NCI-H345 treated with DMSO at 0.1 percent for 48 hours (cell line): ENCODE results near the gene CTCFL.
"Not testable (repeated sequence)": the region's sequence is repeated elsewhere in the genome, so short reads cannot be mapped to it uniquely, and the experiment has no call there.

Experiments used
- DNase-seq: peaks from one replicate; lab custom pipeline; 2025; ENCODE audit not compliant: unreplicated experiment; lab: John Stamatoyannopoulos, UW

Gene CTCFL

DNA sequence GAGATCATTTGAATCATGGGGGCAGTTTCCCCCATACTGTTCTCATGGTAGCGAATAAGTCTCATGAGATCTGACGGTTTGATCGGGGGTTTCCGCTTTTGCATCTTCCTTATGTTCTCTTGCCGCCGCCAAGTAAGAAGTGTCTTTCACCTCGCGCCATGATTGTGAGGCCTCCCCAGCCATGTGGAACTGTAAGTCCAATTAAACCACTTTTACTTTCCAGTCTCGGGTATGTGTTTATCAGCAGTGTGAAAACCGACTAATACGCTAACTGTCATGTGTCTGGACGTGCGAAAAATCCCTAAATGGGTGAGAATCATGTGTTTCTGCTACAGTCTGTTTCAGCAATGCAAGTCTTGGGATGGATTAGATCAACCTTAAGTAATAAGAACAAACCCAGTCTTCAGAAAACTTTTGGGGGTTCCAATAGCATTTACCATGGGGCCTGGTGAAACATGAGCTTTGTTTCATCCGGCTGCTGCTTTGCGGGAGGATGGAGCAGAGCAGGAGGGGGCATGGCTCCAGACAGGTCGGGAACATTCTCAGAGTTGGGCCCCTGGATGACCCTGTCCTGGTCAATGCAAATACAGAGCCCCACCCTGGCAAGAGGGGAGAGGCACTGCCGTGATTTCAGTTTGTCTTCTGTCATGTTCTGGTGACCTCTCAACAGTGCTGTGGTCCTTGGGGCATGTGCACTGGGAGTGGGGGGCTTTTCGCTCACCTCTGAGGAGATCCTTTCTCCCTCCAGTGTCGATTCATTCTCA is 41.5 kb downstream of the CTCFL start:
- no peak for DNase-seq

DNA sequence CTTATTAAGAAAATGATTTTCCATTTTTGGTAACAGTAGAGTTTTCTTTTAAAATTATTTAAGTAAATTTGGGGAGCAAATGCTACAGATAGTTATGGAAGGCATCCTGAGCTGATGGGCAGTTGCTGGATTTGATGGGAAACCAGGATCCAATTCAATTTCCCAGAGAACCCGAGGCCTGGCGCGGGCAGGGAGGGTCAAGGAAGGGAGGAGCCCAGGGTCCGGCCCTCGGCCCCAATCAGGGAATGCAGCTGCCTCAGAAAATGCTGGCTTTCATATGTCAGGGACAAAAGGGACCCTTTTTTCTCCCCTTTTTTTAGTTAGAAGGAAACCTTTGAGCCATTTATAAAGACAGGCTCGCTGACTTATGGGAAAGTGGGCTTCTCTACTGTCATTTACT is 42.1 kb downstream of the CTCFL start:
- no peak for DNase-seq

DNA sequence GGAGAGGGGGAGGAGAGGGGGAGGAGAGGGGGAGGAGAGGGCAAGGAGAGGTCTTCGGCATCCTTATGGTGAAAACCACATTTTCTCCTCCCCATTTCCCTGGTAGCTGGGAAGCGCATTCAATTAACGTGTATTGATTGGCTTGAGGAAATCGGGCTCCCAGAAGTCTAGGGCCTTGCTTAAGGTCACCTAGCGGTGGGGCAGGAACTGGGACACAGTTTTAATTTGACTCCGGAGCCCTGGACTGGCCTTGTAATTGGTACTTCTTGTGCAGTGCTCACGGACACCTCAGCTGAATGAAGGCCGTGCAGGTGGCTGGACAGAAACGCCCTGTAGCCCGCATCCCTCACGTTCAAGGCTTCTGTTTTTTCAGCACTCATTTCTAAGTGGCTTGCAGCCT is 42.8 kb downstream of the CTCFL start:
- no peak for DNase-seq

DNA sequence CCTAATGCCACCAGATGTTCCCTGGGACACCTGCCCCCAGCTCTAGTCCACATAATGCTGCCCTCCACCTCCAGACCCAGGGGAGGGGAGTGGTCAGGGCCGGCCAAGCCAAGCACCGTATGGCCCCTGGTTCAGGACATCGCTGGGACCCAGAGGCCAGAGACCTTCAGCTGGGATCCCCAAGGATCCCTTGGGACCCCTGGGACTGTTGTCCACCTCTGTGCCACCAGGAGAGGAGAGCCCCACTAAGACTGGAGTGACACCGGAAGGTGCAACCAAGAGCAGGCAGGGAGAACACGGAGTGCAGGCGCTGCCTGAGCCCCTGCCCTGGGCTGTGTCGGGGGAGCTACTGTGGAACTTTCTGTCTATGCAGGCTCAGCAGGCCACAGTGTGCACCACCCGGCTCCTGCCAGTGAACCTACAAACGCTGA is 43.6 kb downstream of the CTCFL start:
- no peak for DNase-seq

DNA sequence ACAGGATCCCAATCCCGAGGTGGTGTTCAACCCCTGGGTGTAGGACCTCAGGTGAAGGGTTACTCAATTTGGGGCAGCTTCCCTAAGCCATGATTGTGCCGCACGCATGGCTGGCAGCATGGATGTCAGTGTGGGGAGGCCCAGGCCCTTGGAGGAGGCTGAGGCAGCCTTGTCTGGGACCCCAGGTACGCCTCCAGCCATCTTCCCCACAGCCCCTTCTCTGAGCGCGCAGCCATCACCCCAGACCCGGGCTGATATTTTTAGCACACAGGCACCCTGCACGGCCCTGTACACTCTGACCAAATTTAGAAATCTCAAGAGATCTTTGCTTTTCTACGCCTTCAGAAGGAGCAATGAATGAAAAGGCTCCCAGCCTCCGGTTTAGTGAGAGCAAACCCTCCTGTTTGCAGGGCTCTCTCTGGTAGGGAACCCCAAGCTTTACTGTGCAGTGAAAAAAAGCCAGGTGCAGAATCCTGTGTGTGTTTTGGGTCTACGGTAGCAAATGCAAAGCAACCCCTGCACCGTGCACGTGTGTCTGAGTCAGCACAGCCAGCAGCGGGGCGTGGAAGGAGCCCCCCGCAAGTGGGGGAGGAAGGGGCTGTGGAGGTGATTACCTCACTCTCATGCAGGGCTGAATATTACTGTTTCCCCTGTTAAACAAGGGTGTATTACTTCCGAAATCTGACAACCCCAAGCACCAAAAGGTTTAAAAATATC is 44.3 kb downstream of the CTCFL start:
- no peak for DNase-seq

DNA sequence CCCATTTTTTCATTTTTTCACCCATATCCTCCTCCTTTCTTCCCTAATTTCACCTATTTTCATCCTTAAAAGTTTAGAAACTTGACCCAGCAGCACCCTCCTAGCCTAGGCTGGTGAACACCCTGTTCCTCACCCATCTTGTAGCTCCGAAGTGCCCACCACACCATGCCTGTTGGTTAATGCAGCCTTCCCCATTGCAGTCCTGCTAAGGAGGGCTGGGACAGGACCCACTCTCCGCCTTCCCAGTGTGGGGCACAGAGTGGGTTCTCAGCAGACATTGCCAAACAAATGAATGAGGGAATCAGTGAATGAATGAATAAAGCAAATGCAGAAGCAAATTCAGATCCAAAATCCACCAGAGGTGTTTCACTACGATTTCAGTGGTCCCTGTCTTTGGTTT is 45.7 kb downstream of the CTCFL start:
- no peak for DNase-seq

DNA sequence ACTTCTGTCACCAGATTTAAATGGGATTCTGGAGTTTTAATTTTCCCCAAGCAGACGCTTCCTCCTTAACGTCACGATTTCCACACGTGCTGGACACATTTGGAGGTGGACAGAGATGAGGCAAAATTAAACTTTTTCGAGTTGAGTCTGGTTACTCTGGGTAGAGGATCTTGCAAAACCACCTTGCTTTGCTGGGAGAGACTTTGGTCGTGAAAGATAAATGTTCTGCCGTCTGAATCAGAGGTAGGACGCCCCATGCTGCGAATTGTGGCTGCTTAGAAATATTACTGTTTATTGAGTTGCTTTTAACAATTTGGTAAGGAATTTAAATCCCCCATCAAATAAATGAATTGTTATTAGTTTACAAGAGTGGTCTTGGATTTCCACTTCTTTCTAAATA is 46.8 kb downstream of the CTCFL start:
- DNase-seq = no peak

DNA sequence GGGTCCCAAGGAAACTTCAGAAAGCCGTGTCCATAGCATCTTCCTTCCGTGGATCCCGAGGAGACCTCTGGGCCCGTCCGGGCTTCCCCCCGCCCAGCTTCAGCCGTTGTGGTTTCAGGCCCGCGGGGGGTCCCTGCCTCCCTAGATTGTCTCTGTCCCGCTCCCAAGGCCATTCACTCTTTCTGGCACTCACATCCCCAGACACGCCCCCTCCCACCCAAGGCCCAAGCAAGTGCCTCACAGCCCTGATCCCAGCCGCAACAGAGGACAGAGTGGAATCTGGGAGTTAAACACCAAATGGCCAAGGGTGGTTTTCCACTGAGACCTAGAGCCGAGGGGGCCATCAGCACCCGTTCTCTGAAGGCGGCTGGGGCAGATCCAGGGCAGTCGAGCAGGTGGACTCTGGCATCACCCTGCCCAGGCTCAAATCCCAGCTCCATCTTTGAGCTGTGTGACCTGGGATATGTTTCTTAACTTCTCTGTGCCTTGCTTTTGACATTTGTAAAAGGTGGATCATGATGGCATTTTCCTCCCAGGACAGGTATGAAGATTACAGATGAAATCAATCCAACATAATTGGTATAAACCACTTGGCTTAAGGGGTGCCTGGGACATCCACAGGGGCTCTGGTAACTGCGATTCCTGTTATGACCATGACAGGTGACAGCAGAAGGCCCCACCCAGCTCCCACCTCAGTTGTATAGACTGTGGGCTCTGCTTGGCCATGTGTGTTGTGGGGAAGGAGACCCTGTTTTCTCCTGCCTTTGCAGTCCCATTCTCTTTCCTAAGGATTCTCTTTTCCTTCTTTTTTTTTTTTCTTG is 48.1 kb downstream of the CTCFL start:
- DNase-seq = no peak

DNA sequence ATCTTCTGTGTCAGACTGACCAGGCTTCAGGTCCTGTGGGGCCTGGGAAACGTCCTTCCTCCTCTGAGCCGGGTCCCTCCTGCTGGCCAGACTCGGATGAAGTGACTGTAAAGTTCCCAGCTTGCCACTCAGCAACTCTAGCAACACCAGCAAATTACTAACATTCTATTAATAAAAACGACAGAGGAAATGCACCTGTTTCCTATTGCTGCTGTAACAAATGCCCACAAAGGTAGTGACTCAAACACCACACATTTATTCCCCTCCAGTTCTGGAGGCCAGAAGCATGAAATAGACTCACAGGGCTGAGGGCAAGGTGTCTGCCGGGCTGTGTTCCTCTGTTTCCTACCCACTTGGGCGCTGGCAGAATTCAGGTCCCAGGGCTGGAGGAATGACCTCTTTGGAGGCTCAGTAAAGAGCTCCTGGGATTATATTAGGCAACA is 48.8 kb downstream of the CTCFL start:
- no peak for DNase-seq

DNA sequence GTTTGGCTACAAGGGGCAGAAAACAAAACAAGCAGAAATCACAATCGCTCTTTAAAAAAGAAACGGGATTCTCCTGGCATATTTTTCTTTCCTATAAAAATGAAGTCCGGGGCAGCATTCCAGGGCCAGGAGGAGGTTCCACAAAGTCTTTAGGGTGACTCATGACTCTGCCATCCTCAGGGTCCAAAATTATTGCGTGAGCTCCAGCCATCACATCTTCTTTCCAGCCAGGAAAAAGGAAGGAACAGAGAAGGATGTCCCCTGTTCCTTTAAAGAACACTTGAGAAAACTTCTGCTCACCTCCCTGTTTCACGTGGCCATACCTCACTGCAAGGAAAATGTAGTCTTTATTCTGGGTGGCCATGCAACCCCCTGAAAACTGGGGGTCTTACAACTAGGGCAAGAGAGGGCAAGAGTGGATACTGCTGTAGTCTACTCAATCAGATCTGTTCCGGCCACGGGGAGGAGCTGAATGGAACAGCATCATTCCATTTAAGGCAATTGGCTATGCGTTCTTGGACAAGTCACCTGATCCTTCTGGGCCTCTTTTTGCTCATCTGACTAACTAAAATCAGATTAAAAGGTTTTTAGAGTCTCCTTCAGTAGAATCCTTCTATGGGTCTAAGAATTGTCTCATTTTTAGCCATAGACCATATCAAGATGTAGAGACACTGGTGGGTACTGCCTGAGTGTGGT is 49.4 kb downstream of the CTCFL start:
- DNase-seq = no peak

DNA sequence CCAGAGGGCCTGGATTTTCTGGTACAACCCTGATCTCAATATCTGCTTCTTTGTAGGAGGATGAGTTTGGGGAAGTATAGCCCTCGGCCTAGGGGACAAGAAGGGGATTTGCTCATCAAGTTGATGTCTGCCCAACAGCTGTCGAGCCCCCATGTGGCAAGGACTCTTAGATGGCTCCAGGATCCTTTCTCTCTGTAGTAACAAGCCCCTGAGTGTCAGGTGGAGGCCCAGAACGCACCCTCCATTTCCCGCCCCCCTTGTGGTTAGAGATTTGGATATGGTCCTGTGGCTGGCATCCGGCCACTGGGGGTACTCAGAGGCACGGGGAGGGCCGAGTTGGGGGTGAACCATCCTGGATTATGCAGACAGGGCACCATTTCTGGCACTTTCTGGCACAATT is 50.1 kb downstream of the CTCFL start:
- no peak for DNase-seq

DNA sequence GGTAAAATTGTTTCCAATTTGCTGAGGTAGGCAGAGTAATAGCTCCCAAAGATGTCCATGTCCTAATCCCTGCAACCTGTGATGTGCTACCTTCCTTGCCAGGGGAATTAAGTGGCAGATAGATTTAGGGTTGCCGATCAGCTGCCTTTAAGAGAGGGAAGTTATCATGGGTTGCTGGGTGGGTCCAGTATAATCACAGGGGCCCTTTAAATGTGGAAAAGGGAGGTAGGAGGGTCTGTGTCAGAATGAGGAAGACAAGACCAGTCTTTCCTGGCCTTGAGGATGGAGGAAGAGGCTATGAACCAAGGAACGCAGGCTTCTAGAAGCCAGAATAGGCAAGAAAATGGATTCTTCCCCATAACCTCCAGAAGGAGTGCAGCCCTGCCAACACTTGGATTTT is 50.7 kb downstream of the CTCFL start:
- no peak for DNase-seq

DNA sequence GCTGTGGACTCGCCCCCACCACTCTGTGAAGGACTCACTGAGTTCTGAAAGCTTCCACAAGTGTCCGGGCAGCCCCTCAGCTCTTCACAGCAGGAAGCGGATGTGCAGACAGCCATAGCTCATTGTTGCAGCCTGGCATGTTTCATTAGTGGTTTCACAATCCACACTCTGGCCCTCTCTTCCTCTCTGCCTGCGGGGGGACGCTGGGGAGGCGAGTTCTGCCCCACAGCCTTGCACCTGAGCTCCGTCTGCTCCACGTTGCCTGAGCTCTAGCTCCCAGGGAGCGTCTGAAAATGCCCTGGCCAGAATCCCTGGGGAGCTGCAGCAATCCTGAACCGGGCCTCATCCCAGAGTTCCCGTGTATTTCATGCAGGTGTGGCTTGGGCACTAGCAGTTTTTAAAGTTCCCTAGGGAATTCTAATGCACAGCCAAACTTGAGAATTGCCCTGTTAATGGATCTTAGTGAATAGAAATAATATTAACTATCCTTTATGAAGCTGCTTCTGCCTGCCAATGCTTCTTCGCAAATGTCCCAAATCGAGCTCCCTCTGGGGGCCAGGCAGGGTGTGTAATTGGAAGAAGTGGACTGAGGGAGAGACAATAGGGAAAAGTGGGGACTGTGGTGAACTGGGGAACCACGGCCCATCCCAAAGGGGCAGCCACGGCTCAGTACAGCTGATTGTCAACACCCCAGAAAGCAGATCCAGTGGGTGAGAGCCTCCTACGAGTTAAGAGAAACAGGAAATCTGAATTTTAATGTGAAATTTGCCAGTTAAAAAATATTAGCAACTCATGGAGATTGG is 51.5 kb downstream of the CTCFL start:
- peak; percentile 24 for DNase-seq

DNA sequence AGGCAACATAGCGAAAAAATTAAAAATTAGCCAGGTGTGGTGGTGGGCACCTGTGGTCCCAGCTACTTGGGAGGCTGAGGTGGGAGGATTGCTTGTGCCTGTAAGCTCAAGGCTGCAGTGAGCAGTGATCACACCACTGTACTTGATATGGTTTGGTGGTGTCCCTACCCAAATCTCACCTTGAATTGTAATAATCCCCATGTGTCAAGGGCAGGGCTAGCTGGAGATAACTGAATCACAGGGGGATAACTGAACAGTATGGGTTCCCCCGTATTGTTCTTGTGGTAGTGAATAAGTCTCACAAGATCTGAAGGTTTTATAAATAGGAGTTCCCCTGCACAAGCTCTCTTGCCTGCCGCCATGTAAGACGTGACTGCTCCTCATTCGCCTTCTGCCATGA is 52.5 kb downstream of the CTCFL start:
- DNase-seq = not testable (repeated sequence)

DNA sequence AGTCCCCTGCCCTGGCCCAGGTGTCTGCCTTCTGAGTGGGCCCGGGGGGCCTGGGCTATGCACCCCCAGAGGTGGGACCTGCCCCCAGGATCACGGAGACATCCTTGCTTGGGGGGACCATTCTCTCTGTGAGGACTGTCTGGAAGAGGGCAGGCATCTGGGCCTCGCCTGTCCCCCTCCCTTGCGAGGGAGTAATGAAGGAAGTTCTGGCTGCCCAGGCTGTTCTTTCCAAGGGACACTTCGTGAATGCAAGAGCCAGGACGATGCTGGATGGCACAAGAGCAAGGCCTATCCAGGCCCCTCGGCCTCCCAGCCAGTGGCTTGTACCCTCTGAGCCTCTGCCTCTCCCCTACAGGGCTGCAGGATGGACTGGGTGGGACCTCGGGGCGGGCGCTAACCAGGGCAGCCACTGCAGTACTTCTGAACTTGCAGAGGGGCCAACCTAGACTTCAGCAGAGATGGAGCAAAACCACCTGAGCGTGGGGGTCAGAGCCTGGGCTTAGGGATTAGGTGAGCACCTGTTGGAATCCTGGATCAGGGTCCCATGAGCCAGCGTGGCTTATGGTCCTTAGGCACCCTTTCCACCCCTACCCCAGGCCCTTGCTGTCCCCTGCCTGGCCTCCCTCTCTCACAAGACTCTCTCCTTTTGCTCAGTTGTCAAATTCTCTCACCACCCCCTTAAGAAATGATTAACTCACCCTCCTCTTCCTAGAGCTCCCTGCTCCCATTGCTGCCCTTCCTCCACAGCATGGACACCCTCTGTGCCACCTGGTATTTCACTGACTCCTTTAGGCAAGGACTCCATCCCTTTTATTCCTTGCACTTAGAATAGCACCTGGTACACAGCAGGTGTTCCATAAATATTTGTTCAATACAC is 53.2 kb downstream of the CTCFL start:
- no peak for DNase-seq

DNA sequence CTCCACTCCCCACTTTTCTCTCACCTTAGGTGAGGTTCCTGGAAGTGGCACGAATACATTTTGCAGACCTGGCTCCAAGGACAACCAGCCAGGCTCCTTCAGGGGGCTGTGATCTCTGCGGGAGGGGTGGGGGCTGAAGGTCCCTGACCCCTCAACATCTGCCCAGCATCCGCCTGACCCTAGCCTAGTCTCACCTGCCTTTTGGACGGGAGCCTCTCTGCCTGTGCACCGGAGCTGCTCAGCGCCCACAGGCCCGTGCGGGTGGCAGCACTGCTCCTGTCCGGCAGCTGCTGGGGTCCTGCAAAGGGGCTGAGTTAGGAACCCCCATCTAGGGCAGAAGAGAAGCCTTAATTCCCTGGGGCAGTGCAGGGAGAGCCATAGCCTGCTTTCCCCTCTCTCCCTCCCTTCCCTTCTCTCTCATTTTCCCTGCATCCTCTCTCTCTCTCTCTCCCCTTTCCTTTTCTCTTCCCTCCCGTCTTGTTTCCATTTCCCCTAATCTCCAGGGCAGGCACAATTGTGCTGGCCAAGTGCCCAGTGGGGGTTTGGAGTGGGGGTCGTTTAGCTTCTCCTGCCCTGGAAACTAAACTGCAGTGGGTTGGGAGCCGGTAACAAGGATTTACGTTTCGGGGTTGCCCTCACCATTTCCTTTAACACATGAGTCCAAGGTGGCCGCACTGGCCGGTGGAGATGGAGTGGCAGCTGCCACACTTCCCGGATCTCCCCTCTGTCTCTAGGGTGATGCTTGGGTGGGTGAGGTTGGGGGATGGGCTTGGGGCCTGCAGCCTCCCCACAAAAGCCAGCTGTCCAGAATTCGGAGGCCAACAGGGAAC is 54.1 kb downstream of the CTCFL start:
- no peak for DNase-seq

DNA sequence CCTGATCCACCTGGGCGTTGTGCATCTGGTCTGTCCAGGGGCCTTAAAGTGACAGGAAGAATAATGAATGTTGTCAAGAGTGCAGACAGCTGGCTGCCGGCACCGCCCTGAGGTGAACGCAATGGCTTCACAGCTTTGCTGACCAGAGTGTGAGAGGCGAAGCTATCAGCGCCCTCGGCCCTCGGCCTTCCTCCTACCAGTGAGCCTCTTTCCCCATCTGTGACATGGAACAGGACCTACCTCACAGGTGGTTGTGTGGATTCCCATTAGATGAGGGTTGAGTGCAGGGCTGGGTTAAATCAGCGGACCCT is 54.8 kb downstream of the CTCFL start:
- DNase-seq = no peak

DNA sequence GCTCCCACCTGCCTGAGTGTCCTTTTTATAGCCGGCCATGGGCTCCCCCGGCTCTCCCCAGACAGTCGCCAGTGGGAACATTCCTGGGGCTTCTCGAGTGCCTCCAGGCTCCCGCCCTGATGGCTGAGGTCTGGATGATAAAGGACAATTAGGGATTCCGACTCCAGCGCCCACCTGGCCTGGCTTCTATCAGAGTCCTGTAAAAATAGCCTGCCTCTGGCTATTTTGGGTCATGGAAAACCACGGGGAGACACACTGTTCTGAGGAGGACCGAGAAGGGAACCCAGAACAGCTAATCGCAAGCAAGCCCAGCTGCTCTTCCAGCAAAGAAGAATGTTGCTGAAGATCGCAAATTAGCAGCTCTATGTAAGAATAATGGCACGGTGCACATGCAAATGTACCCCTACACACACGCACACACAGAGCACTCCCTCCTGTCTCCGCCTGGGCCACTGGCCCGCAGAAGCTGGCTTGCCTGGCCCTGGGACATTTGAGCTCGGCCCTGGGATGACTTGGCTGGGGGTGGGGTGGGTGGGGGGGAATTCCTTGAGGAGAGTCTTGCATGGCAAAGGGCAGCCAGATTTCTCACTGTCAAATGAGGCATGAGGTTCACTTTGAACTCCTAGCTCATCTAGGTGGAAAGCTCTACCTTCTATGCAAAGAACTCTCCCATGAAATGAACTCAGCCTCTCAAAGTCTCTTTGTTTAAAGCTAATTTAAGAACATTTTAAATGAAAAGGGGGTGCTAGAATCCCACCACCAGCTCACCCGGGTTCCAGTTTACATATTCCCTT is 55.3 kb downstream of the CTCFL start:
- no peak for DNase-seq
